T-helper 2 cell (primary cell): Measurements from ENCODE around the gene IMPG1.
"Not testable (repeated sequence)": the region's sequence is repeated elsewhere in the genome, so short reads cannot be mapped to it uniquely, and the experiment has no call there.

Experiments
- DNase-seq, 5 experiments: peaks; one replicate each; pipeline versions ENCODE4 v3.0.0 to v3.0.0-alpha.2; 2012 to 2022

Gene IMPG1

DNA sequence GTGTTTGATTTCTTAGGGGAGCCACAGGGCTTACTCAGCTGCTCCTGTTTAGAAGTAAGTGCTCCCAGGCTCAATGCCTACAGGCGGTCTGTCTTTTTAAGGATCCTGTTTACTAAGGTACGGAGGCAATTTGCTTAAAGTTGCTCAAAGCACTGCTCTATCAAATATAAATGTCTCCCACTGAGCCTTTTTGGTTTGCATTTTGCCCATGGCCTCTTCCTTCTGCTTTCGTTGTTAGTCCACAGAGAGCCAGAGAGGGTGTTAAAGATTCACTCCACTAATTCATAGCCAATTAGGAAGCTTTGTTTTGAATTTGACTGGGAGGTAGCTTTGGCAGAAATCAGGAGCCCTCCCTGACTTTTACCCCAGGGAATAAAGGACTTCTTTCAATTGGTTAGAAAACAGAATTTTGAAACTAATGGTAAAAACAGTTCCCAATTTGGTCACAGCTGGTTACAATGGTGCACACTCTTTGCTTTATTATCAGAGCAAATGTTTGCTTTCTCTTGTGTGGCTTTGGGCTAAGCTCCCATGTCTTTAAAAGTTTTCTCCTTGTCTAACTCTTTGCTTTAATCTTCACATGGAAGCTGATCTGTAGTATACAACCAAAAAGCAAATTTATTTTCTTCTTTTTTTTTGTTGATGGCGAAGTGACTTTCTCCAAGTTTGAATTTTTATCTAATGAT, 126.2 kb downstream of the IMPG1 start:
- DNase-seq: no peak

DNA sequence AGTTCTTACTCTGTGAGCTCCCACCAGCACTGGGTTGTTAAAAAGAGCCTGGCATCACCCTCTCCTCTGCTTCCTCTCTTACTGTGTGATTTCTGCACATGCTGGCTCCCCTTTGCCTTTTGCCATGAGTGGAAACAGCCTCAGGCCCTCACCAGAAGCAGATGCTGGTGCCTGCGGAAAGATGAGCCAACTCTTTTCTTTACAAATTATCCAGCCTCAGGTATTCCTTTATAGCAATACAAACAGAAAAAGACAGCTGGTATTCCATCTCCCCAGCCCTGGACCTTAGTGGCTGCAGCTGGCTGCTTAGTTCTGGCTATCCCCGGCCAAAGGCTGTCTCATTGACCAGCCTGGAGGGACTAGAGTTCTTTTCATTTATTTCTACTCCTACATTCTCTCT, 129.1 kb downstream of the IMPG1 start:
- DNase-seq: no peak

DNA sequence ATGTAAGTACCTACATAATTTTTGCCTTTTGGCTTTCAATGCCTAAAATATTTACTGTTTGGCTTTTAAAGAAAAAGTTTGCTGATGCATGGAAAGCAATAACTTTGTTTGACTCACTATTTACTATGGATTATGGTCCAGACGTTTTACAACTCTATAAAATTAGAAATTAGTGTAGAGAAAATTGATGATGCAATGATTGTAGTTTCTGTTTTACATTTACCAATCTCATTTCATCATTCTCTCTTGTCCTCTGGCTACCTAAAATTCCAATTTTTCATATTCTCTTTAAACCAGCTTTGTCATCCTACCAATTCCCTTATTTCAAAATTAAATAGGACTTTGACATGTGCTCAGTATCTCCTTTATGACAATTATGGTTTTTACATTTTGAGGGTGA, 131.0 kb downstream of the IMPG1 start:
- DNase-seq: no peak

DNA sequence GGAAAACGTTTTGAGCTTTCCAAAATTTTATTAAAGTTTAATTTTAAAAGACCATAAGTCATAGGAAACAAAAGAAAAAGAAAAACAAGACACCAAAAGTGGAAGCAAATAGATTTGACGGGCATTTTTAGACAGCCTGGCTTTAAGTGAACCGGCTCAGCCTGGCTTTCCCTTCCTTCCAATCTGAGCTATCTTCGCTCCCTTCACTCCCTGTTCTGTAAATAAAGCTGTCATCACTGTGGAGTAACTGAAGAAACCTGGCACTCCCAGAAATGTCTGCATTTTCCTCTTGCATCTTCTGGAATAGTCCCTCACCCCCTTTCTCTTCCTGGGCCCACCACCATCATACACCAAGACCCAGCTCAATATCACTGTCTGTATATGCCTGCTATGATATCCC, 131.9 kb downstream of the IMPG1 start:
- DNase-seq: no peak

DNA sequence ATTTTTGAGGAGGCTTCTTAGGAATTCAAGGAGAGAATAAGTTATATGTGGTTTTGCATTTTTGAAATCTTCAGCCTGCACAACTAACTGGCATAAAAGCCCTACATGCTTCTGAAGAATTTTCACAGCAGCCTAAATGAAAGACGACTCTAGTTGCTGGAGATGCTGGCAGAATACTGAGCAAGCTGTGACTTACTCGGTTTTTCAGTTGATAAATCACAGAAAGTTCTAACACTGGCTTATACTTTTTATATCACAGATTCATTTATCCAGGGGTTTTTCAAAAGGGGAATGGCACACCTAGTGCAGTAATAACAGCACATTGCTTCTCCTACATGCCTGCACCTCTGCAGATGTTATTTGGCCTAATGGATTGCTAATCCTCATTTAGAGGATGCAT, 134.6 kb downstream of the IMPG1 start:
- no peak for DNase-seq

DNA sequence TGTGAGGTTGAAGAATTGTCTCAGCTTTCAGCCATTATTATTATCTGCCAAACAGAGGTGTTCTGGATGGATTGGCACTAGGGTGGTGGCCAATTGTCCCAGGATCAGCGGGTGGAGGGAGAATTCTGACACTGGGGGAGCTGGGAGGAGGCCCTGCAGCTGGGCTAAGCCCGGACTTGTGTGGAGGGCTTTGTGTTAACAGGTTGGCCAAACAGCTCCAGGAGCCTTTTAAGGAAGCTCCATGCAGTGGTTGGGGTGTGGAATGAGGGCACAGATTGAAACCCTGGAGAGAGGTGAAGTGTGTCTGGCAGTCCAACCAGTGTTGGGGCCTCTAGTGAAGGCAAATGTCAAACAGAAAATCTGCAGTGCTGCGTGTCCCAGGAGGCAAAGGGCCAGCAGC, 135.8 kb downstream of the IMPG1 start:
- DNase-seq: no peak

DNA sequence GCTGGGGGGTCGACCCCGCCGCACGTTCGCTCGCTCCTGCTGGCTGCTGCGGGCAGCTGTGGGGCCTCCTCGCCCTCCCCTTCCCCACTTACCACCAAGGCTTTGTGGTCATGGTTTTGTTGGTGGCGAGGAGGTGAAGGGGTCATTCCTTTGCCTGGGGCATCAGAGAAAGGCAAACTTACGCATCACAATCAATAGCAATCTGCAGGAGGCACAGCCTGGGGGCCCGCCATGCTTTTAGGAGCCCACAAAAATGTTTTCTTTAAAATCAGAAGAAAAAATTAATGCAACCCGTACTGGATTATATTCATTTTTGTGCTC, 137.0 kb downstream of the IMPG1 start:
- DNase-seq: no peak

DNA sequence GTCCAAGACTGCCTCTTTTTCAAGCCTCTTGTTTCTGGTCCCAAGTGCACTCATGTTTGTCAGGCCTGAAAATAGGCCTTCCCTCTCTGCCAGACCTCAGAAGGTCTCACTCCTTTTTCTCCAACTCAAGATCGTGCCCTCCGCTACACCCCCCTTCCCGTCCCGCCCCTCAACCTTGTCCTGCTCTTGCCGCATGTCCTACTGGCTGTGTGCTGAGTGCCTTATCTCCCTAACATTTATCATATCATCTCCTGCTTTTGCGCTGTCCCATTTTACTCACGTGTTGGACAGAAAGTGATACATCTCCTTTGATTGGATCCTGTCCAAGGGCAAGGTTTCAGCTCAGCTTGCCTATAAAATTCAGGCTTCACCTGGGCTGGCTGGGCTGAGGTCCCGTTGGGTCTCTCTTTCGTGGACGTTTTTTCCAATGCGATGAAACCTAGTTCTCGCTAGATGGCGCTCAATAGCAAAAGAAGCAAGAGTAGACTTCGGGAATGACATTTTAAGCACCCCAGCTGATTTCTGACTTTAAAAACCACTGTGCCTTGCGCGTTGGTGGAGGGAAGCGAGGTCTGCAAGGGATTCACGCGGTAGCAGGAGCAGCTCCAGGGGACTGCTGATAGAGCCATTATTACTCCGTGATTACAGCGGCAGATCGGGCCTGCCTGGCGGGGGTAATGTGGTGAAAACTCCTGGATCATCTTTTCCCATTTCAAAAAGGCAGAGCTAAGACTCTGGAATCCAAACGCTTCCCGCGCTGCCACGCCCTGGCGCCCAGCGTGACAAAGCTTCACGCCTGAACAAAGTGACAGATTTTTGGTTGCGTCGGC, 137.6 kb downstream of the IMPG1 start:
- peak in 1 of 5 experiments; percentile 55 for DNase-seq

DNA sequence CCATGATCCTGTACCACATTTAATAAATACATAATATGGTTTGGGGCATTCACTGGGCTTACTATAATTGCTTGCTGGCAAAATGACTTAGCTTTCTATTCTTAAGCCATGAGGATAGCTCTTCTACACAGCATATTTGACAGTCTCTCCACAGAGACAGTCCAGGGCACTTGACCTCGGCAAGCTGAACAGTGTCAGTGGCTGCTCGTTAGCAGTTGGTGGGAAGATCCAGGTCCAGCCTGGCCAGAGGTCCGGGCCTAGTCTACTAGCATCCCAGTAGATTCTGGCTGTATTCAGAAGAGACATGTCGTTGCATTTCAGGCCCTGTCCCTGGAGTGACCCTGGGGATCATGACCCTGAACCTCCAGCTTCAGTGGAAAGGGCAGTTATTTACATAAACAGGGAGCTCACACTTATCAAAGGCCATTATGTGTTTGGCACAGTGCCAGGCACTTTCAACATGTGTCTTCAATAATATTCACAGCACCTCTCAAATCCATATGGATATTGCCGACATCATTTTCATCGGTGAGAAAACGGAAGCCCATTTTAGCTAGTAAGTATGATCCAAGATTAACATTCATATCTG, 139.0 kb downstream of the IMPG1 start:
- DNase-seq: no peak

DNA sequence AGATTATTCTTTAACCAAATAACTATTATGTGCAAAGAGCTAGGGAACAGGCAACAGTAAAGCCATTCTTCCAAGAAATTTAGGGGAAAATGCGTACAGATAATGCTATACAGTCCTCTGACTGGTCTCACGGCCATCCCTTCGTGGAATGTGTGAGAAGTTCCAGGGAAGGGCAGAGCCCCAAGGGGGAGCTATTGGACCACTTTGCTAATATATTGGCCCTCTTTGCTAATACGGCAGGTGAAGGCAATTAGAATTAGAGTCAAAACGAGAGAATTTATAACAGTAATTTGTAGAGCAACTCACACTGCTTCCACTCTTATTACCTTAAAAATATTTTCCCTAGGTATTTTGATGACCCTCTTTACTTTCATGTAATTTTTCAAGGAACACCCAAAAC, 140.4 kb downstream of the IMPG1 start:
- no peak for DNase-seq

DNA sequence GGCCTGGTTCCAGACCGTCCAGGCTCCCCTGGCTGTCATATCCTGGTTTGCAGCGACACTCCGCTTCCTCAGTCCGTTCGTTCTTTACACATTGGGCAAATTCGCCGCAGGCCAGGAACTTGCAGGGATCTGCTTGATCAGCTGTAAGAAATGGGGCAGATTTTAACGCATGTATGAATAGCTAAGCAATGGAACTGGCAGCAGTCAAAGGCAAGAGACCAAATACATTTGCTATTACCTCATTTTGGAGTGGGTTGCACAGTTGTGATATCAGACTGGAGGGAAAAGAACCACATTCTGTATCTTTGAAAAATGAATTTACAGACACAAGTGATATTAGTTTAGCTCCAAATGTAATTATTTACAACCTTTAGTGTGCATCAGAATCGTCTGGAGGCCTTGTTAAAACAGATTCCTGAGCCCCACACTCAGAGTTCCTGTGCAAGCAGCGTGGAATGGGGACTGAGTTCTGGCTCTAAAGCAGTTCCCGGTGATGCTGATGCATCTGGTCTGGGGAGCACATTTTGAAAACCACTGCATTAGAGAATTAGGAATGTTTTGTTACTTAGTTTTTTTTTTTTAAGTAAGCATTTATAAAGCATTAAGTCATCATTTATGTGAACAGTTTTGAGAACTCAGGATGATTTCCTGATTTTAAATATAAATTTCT, 141.3 kb downstream of the IMPG1 start:
- no peak for DNase-seq

DNA sequence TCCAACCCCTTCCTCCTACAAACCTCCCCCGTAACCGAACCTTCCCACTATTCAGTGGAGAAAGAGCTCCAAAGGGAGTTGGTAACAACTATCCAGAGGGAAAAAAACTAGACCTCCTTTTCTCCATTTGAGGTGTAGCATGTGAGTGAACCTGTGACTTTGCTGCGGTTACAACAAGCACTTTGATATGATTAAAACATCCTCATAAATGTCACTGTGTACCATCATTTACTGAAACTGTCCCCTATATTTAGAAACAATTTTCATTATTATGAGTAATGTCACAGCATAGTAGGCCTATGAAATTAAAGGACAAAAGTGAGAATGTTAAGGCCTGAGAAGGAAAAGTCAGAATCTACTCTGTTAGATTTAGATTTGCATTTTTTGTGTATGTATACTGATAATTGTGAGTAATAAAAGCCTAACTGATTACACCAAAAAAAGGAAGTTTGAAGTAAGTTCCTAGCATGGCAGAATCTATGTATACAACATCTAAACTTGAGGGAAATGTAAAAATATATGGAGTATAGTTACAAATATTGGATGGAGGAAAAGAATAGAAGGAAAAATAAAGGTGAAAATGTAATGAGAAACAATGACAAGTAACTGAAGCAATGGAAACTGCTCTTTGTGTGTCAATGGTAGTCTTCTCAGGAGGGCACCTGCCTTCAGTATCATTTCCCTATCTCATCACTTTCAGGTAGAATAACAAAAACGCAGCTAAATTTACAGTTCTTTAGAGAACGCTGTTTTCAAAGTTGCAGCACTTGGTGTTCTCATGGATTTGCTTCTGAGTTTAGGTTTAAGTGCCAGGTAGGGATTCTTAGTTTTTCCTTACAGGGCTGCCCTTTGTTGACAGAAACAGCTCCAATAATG, 145.9 kb downstream of the IMPG1 start:
- DNase-seq: no peak

DNA sequence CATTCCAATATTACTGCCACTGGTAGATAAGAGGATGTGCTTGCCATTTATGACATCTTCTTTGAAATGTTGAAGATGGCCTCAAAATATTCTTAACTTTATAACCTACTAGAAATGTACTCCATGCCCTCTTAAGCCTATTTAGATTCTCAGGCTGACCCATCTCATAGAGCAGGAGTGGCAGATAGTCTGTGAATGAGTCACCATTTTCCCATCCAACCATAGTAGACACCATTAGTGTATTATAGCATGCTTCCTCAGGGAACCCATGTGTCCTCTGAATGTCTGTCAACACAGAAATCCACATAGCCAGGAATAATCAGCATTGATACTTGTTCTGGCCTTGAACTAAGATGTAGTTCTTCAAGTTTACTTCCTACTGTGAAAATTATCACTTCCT, 150.2 kb downstream of the IMPG1 start:
- no peak for DNase-seq

DNA sequence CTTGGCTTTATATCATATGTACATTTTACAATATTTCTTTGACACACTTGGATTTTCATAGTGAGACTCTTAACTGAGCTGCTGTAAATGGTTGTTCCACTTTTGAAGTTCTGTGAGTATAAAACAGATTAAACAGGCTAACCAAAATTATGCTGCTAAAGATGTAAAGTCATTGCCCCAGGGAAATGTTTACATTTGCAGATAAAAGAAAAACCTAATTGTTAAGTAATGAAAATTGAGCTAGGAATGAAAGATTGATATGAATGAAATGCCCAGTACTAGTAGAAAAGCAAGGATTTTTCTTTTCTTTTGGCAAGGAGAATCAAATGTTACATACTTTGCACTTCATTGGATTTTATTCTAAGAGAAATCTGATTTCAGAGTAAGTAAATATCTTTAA, 159.4 kb downstream of the IMPG1 start:
- no peak for DNase-seq

DNA sequence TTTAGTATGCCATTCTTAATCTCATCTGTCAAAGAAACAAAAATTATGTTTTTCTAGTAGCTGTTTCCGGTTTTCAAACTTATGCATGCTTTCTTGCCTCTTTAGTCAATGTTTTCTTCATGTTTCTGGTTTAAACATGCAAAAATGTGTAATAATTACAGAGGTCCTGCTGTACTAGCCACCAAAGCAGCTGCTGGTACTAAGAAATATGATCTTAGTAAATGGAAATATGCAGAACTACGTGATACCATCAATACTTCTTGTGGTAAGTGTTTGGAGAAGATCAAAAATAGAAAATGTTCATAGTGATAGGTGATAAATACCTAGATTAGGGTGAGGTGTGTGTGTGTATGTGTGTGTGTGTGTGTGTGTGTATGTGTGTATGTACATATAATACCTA, 165.0 kb downstream of the IMPG1 start:
- peak in 1 of 5 experiments; percentile 43 for DNase-seq

DNA sequence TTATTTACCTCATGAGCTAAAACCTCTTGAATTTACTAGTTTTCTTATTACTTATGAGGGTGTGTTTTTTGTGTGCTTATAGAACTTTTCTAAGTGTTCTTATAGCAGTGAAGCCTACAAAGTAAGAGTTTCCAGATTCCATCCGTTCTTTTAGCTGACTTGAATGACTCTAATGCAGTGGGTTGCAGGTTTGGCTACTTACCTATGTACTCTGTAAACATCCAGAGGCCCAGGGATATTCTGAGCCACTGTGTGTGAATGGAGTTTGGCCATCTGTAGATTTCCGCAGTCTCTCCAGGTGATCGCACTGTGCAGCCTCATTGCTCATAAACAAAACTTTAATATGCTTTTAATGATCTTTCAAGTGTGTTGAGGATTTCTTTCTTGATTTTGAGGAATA, 165.6 kb downstream of the IMPG1 start:
- DNase-seq: no peak

DNA sequence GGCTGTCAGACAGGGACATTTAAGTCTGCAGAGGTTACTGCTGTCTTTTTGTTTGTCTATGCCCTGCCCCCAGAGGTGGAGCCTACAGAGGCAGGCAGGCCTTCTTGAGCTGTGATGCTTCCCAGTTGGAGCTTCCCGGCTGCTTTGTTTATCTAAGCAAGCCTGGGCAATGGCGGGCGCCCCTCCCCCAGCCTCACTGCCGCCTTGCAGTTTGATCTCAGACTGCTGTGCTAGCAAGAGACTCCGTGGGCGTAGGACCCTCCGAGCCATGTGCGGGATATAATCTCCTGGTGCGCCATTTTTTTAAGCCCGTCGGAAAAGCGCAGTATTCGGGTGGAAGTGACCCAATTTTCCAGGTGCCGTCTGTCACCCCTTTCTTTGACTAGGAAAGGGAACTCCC, 167.3 kb downstream of the IMPG1 start:
- DNase-seq: not testable (repeated sequence)

DNA sequence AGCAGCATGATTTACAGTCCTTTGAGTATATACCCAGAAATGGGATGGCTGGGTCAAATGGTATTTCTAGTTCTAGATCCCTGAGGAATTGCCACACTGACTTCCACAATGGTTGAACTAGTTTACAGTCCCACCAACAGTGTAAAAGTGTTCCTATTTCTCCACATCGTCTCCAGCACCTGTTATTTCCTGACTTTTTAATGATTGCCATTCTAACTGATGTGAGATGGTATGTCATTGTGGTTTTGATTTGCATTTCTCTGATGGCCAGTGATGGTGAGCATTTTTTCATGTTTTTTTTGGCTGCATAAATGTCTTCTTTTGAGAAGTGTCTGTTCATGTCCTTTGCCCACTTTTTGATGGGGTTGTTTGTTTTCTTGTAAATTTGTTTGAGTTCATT, 172.2 kb downstream of the IMPG1 start:
- DNase-seq: not testable (repeated sequence)

DNA sequence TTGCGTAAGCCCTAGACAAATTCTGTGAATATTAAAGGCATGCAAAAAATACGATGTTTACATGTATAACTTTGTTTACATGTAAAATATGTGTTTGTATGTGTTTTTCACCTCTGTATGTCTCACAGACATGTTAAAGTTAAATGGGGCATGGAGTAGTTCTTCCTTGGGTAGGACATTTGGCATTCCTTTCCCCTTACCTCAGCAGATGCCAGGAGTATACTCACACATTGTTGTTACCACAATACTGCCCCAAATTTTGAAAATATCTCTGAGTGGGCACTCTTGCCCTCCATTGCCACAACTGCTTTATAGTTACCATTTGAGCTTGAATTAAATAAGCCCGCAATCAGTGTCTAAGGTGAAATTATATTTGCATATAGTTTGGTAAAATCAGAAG, 175.9 kb downstream of the IMPG1 start:
- no peak for DNase-seq

DNA sequence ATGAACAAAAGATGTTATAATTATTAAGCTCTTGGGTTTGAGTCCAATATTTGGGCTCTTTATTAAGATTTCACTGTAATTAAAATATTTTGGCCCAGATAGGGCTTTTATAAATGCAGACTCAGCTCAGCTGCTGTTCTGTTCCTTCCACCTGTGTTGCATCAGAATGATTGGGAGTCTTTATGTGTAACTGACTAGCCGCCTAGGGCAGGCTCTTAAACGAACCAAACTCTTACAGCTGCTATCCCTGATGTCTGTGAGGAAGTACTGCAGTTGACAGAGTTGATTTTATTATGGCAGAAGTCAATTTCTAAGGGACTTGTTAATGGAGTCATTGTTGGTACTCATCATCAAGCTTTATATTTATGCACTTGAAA, 178.7 kb downstream of the IMPG1 start:
- no peak for DNase-seq

DNA sequence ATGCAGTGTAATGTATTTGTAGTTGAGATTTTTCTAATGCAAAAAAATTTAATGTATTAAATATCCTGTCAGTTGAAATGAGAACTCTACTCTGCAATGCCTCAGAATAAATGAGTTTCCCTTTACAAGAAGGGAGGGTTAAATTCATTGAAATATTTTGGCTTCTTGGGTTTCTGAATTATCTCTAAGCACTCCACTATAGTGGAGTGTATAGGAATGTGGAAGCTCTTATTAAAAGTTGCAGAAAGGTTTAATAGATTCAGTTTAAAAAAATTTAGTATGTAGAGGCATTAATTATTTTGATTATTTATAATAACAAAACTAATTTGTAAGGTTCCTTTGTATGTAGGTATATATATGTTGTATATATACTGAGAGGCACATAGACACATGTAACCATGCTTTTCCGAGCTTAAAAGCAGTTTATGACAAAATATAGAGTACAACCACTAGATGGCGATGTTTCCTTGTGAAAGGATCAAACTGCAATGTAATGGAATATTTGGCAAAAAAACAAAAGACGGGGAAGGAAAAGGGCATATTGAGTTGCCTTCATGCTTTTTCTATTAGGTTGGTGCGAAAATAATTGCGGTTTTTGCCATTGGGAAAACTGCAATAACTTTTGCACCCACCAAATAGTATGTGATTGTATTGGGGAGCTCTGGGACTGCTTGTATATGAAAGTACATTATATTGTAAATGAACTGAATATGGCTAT, 179.2 kb downstream of the IMPG1 start:
- peak in 2 of 5 experiments; percentile 3 to 42 for DNase-seq

DNA sequence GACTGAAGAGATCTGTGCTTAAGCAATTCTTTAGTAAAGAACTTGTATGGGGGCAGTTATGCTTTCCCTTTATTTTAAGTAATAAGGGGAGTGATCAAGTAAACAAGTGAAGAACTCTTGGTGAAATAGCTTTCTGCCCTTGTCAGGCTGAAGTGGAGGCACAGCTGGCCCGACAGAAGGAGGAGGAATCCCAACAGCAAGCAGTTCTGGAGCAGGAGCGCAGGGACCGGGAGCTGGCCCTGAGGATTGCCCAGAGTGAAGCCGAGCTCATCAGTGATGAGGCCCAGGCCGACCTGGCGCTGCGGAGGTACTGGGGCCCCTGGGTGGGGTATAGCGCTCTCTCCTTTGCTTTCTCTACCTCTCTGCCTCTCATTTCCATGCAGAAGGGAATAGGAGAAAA, 180.1 kb downstream of the IMPG1 start:
- DNase-seq: no peak
